ENCODE measurements around the gene MYL2.

DNA sequence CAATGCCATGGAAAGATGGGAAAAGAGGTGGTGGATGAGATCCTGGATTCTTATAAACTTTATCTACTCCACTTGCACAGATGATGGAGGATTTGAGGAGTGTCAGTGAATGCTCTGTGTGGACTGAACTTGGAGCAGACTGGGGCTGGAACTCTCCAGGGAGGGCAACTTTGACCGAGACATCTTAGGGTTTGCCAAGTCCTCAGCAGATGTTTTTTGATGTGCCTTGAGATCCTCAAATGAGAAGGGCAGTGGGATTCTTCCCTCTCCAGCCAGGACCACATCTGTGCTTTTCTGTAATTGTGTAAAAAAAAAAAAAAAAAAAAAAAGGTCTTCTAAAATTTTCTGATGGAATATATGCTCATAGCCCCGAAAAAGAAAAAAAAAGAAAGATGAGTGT, 23.0 kb upstream of the MYL2 start:
- TF ChIP-seq, protein P1, sequence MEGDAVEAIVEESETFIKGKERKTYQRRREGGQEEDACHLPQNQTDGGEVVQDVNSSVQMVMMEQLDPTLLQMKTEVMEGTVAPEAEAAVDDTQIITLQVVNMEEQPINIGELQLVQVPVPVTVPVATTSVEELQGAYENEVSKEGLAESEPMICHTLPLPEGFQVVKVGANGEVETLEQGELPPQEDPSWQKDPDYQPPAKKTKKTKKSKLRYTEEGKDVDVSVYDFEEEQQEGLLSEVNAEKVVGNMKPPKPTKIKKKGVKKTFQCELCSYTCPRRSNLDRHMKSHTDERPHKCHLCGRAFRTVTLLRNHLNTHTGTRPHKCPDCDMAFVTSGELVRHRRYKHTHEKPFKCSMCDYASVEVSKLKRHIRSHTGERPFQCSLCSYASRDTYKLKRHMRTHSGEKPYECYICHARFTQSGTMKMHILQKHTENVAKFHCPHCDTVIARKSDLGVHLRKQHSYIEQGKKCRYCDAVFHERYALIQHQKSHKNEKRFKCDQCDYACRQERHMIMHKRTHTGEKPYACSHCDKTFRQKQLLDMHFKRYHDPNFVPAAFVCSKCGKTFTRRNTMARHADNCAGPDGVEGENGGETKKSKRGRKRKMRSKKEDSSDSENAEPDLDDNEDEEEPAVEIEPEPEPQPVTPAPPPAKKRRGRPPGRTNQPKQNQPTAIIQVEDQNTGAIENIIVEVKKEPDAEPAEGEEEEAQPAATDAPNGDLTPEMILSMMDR (IDR thresholded peaks at IDR 0.05) = no peak
- TF ChIP-seq POLR2A (IDR thresholded peaks at IDR 0.05) = no peak

All from thyroid gland (tissue), 4 donors.